Psoas muscle (tissue), 8 donors: ENCODE measurements around the gene RASA1. TPM values are rescaled to one million over a fixed set of nuclear protein-coding genes. Genes with fewer than 3 reads are reported as not detected.

ENCODE experiments used
- ATAC-seq, 4 donors: fragments of 200-7000 bp; cut with Tn5 transposase; one replicate each; pipeline ENCODE4 v1.9.1; 2020; ENCODE audit warnings: moderate library complexity in 3 of 4, mild to moderate bottlenecking in 2 of 4
- DNase-seq, 2 donors: peaks; one replicate each; pipeline ENCODE4 v3.0.0-alpha.2; 2020
- H3K27ac ChIP-seq: fragments of 200-600 bp; one replicate; pipeline ENCODE4 v1.8.0; 2022
- H3K27me3 ChIP-seq, 3 donors: fragments of 200-600 bp in 1 of 3; one replicate each; pipeline versions ENCODE4 v1.6.1 to v1.8.0; 2013 to 2022; ENCODE audit warnings: low read length in 2 of 3, mild to moderate bottlenecking in 2 of 3, moderate library complexity in 1 of 3; ENCODE audit not compliant: insufficient read depth in 3 of 3
- H3K36me3 ChIP-seq, 2 donors: fragments of 200-600 bp in 1 of 2; one replicate each; pipeline versions ENCODE4 v1.6.1 to v1.8.0; 2013 to 2022; ENCODE audit warnings: low read depth in 1 of 2, mild to moderate bottlenecking in 1 of 2, moderate library complexity in 1 of 2; ENCODE audit not compliant: insufficient read depth in 1 of 2
- H3K4me1 ChIP-seq: fragments of 200-600 bp; one replicate; pipeline ENCODE4 v1.8.0; 2022
- H3K4me3 ChIP-seq: fragments of 200-600 bp; one replicate; pipeline ENCODE4 v1.8.0; 2022; ENCODE audit warnings: mild to moderate bottlenecking
- H3K9me3 ChIP-seq: fragments of 200-600 bp; one replicate; pipeline ENCODE4 v1.8.0; 2022
- CTCF ChIP-seq: fragments of 200-600 bp; IDR thresholded peaks from one replicate; pipeline ENCODE4 v1.8.0; 2022; ENCODE audit warnings: antibody characterized with exemption
- WGBS, 3 donors: extraction: QIAGEN DNeasy Blood & Tissue Kit; methylation state at CpG; one replicate each; pipeline versions ENCODE4 v1.1.6 to v1.1.7; 2013; 5-methylcytosine and 5-hydroxymethylcytosine counted together
- intact Hi-C, 2 donors: fragments of 100-400 bp; cut with DNase I; formaldehyde crosslinking; loops; one replicate each; pipeline versions ENCODE4 v1.11.0 to v1.14.2; 2022
- polyA plus RNA-seq, 3 donors: library from polyadenylated mRNA; stranded (reverse); fragments of 200-250 nt; gene quantifications; one replicate each; pipeline ENCODE4 v1.2.3, GENCODE V29; 2013
- total RNA-seq, 4 donors: library from RNA; stranded (reverse); fragmentation: NEBNext Ultra II Directional in 2 of 4; extraction: Animal tissue kit (Norgen Biotek cat#: 25700) in 2 of 4; gene quantifications; one replicate each; pipeline versions ENCODE4 v1.2.1 to v1.2.4, GENCODE V29; 2021 to 2023
- donor health status: healthy with polysubstance abuse.
- donor health status: DM: no; HTN: no; CAD: no; lungs with moderate emphysema.
- donor health status: Bipolar disorder and iron deficiency.
- donor health status: healthy.
- donor health status: DM: yes; HTN: yes; CAD: no.
- donor health status: DM: no; HTN: no; CAD: no.
- donor health status: DM: no; HTN: no; CAD: no.
- donor health status: DM: yes; HTN: yes; CAD: no.

RASA1 gene
- total and polyA plus RNA-seq, 7 donors: 5.4 to 16.8 (median 11.4) TPM

- no peak for ATAC-seq
- H3K4me3 ChIP-seq: no peak overlapping the region
- intact Hi-C loops: no loop called here
- TF ChIP-seq CTCF: no peak
- H3K27ac ChIP-seq: no peak overlapping the region
- DNase-seq: no peak
- H3K9me3 ChIP-seq: no peaks in the 10 kb centered on the region
- no peaks in the 10 kb centered on the region for H3K4me1 ChIP-seq
- no peaks in the 10 kb centered on the region for H3K36me3 ChIP-seq
- no peaks in the 10 kb centered on the region for H3K27me3 ChIP-seq
- 68 to 83% (median 77%) methylated on average over 2 of the region's 2 CpGs for WGBS, 3 donors
Measured at GRCh38 chr5:87435144-87435694, 167.5 kb downstream of the RASA1 start.

GRCh38 chr5:87437724-87438123 lies 170.0 kb downstream of the RASA1 start:
- Histone ChIP-seq H3K4me3 (no peak overlapping the region), H3K27ac (no peak overlapping the region), H3K27me3 (no peaks in the 10 kb centered on the region), H3K9me3 (no peaks in the 10 kb centered on the region), H3K4me1 (no peaks in the 10 kb centered on the region), H3K36me3 (no peaks in the 10 kb centered on the region)
- TF ChIP-seq CTCF: no peak
- ATAC-seq (no peak), DNase-seq (no peak)
- 85 to 95% (median 92%) methylated on average over 1 of the region's 1 CpG for WGBS, 3 donors
- intact Hi-C loops: no loop called here

GRCh38 chr5:87438231-87438630 lies 170.5 kb downstream of the RASA1 start:
- no peak for TF ChIP-seq CTCF
- DNase-seq (no peak), ATAC-seq (no peak)
- Histone ChIP-seq H3K9me3 (no peaks in the 10 kb centered on the region), H3K36me3 (no peaks in the 10 kb centered on the region), H3K4me1 (no peaks in the 10 kb centered on the region), H3K27ac (no peak overlapping the region), H3K4me3 (no peak overlapping the region), H3K27me3 (no peaks in the 10 kb centered on the region)
- intact Hi-C loops: no loop called here
- WGBS, 3 donors: 74 to 79% (median 75%) methylated on average over 2 of the region's 2 CpGs

Other genes starting within 250 kb of the RASA1 start
- 10 to 100 TPM; 19.9 to 41.9 (median 31.4) TPM for gene CCNH, start 145.0 kb downstream of the RASA1 start, total RNA-seq
- gene CCNH, start 145.0 kb downstream of the RASA1 start, polyA plus RNA-seq: 10 to 100 TPM; 31.6 to 62.1 (median 34.3) TPM